ENCODE data around the gene PAQR6.

- no peak for TF ChIP-seq CTCF (IDR thresholded peaks at IDR 0.05)
- no peak for TF ChIP-seq POLR2A (IDR thresholded peaks at IDR 0.05)
These were observed 22.2 kb downstream of the PAQR6 start for GRCh38 chr1:156225677-156226014.
